H1 (cell line): ENCODE results near the gene DLEC1. TPM values are rescaled to one million over a fixed set of nuclear protein-coding genes. Genes with fewer than 3 reads are reported as not detected.

Experiments
- CTCF ChIA-PET: fragments of 300-600 bp; sonication (Branson Sonifier 250); formaldehyde crosslinking; loops from one replicate; lab custom pipeline; 2021; ENCODE audit not compliant: partially characterized antibody; lab: Charles Lee
- POLR2A ChIA-PET: fragments of 300-600 bp; sonication (Branson Sonifier 250); formaldehyde crosslinking; loops from one replicate; lab custom pipeline; 2021; ENCODE audit warnings: inconsistent platforms; ENCODE audit not compliant: partially characterized antibody; lab: Charles Lee
- DNase-seq, 2 experiments: peaks; one replicate each; pipeline versions ENCODE4 v3.0.0 to v3.0.0-alpha.2; 2010 to 2022; ENCODE audit warnings: low spot score in 2 of 2, low read depth in 1 of 2, mixed read lengths in 1 of 2
- FAIRE-seq: peaks from 2 replicates; lab custom pipeline; 2011; peaks lifted over from hg19 to GRCh38; lab: Jason Lieb, UNC
- H2AFZ ChIP-seq: 2 replicates; pipeline ENCODE4 v1.8.1; 2012; ENCODE audit warnings: low read length, inconsistent platforms
- H2AK5ac ChIP-seq: 2 replicates; pipeline ENCODE4 v1.6.1; 2013; ENCODE audit warnings: low read depth, low read length
- H2BK120ac ChIP-seq: replicated peaks from 2 replicates; pipeline ENCODE3; 2013; ENCODE audit warnings: low read depth, low read length, inconsistent platforms
- H2BK12ac ChIP-seq: 2 replicates; pipeline ENCODE4 v1.6.1; 2013; ENCODE audit warnings: low read depth, low read length
- H2BK15ac ChIP-seq: 2 replicates; pipeline ENCODE4 v1.6.1; 2013; ENCODE audit warnings: low read length
- H2BK20ac ChIP-seq: 2 replicates; pipeline ENCODE4 v1.6.1; 2013; ENCODE audit warnings: low read length
- H2BK5ac ChIP-seq: 2 replicates; pipeline ENCODE4 v1.6.1; 2013; ENCODE audit warnings: low read depth, low read length
- H3K14ac ChIP-seq: 2 replicates; pipeline ENCODE4 v1.6.1; 2013; ENCODE audit warnings: inconsistent platforms; ENCODE audit not compliant: insufficient read length
- H3K18ac ChIP-seq: 2 replicates; pipeline ENCODE4 v1.6.1; 2013; ENCODE audit warnings: low read length; ENCODE audit errors: extremely low read depth
- H3K23ac ChIP-seq: 2 replicates; pipeline ENCODE4 v1.6.1; 2013; ENCODE audit warnings: inconsistent platforms; ENCODE audit not compliant: insufficient read length
- H3K23me2 ChIP-seq: 2 replicates; pipeline ENCODE4 v1.6.1; 2013; ENCODE audit warnings: low read depth, low read length
- H3K27ac ChIP-seq: 2 replicates; pipeline ENCODE4 v1.6.1; 2011; ENCODE audit warnings: low read depth, low read length, inconsistent platforms
- H3K27me3 ChIP-seq, 4 experiments: replicated peaks in 1 of 4; 1 replicate in 1 of 4; 2 replicates in 3 of 4; pipeline versions ENCODE4 v1.6.1 to v1.8.1; 2011 to 2013; ENCODE audit warnings: low read length in 3 of 4, mild to moderate bottlenecking in 3 of 4, inconsistent platforms in 2 of 4, mixed read lengths in 2 of 4, moderate library complexity in 1 of 4; ENCODE audit not compliant: control insufficient read depth in 3 of 4, insufficient read depth in 3 of 4; ENCODE audit errors: extremely low read depth in 1 of 4
- H3K36me3 ChIP-seq, 4 experiments: 2 replicates each; pipeline versions ENCODE4 v1.6.1 to v1.8.1; 2011 to 2013; ENCODE audit warnings: mild to moderate bottlenecking in 4 of 4, low read length in 3 of 4, moderate library complexity in 2 of 4, control low read depth in 1 of 4, inconsistent platforms in 1 of 4; ENCODE audit not compliant: insufficient read depth in 4 of 4, control insufficient read depth in 2 of 4
- H3K4ac ChIP-seq: replicated peaks from 2 replicates; pipeline ENCODE3; 2013; ENCODE audit warnings: low read length, low read depth, mixed read lengths, inconsistent platforms; ENCODE audit not compliant: insufficient read length
- H3K4me1 ChIP-seq, 4 experiments: replicated peaks in 1 of 4; 1 replicate in 1 of 4; 2 replicates in 3 of 4; pipeline versions ENCODE4 v1.6.1 to v1.8.1; 2011 to 2013; ENCODE audit warnings: low read length in 3 of 4, inconsistent platforms in 2 of 4, mixed read lengths in 1 of 4; ENCODE audit not compliant: insufficient read depth in 4 of 4, control insufficient read depth in 3 of 4
- H3K4me2 ChIP-seq, 2 experiments: 2 replicates each; pipeline versions ENCODE4 v1.6.1 to v1.8.1; 2011 to 2013; ENCODE audit warnings: low read depth in 2 of 2, low read length in 2 of 2, control low read depth in 1 of 2, inconsistent platforms in 1 of 2, mild to moderate bottlenecking in 1 of 2; ENCODE audit not compliant: insufficient read depth in 1 of 2
- H3K4me3 ChIP-seq, 4 experiments: fragments of 200-600, 300-600 bp in 1 of 4; sonication (generic), shearing (Covaris generic), sonication (Bioruptor Twin) in 1 of 4; 2 replicates each; pipeline versions ENCODE4 v1.5.1 to v1.8.1; 2011 to 2016; ENCODE audit warnings: low read length in 4 of 4, low read depth in 3 of 4, control low read depth in 2 of 4, inconsistent platforms in 2 of 4, mild to moderate bottlenecking in 2 of 4, mixed read lengths in 1 of 4, moderate library complexity in 1 of 4; ENCODE audit not compliant: insufficient read depth in 2 of 4; ENCODE audit errors: extremely low read depth in 1 of 4
- H3K56ac ChIP-seq: replicated peaks from 2 replicates; pipeline ENCODE3; 2013; ENCODE audit warnings: low read depth, mild to moderate bottlenecking, mixed read lengths, low read length, inconsistent platforms; ENCODE audit not compliant: insufficient read length
- H3K79me1 ChIP-seq: 2 replicates; pipeline ENCODE4 v1.6.1; 2013; ENCODE audit warnings: low read depth, low read length, control low read depth
- H3K79me2 ChIP-seq, 2 experiments: 2 replicates each; pipeline versions ENCODE4 v1.6.1 to v1.8.1; 2012 to 2013; ENCODE audit warnings: low read length in 2 of 2, mild to moderate bottlenecking in 2 of 2, inconsistent platforms in 1 of 2; ENCODE audit not compliant: insufficient read depth in 2 of 2, control insufficient read depth in 1 of 2
- H3K9ac ChIP-seq, 4 experiments: replicated peaks in 1 of 4; 1 replicate in 1 of 4; 2 replicates in 3 of 4; pipeline versions ENCODE4 v1.6.1 to v1.8.1; 2011 to 2013; ENCODE audit warnings: low read depth in 3 of 4, low read length in 3 of 4, control low read depth in 2 of 4, mild to moderate bottlenecking in 2 of 4, moderate library complexity in 2 of 4, inconsistent platforms in 1 of 4; ENCODE audit errors: extremely low read depth in 1 of 4
- H3K9me3 ChIP-seq, 2 experiments: 2 replicates each; pipeline versions ENCODE4 v1.6.1 to v1.8.1; 2012 to 2013; ENCODE audit warnings: mild to moderate bottlenecking in 2 of 2, moderate library complexity in 2 of 2, control low read depth in 1 of 2, inconsistent platforms in 1 of 2, low read depth in 1 of 2, low read length in 1 of 2, mixed read lengths in 1 of 2; ENCODE audit not compliant: insufficient read depth in 2 of 2
- H4K20me1 ChIP-seq, 2 experiments: replicated peaks in 1 of 2; 2 replicates each; pipeline versions ENCODE3 to v1.8.1; 2011 to 2013; ENCODE audit warnings: inconsistent platforms in 2 of 2, low read length in 2 of 2, mild to moderate bottlenecking in 1 of 2; ENCODE audit not compliant: insufficient read depth in 2 of 2, control insufficient read depth in 1 of 2
- H4K5ac ChIP-seq: 2 replicates; pipeline ENCODE4 v1.6.1; 2013; ENCODE audit warnings: low read length, low read depth, mixed read lengths, inconsistent platforms; ENCODE audit not compliant: insufficient read length
- H4K8ac ChIP-seq: 2 replicates; pipeline ENCODE4 v1.8.0; 2013; ENCODE audit warnings: mild to moderate bottlenecking, moderate library complexity, low read length, inconsistent platforms; ENCODE audit not compliant: insufficient read depth; ENCODE audit errors: extremely low read depth
- H4K91ac ChIP-seq: replicated peaks from 2 replicates; pipeline ENCODE3; 2013; ENCODE audit warnings: low read length, mixed read lengths, inconsistent platforms; ENCODE audit not compliant: insufficient read length
- BACH1 ChIP-seq: IDR thresholded peaks from 2 replicates; pipeline ENCODE4 v1.6.1; 2012; ENCODE audit warnings: low read length, improper control_type of control experiment
- EP300 ChIP-seq, 2 experiments: IDR thresholded peaks; 1 replicate in 1 of 2; 2 replicates in 1 of 2; pipeline ENCODE4 v1.6.1; 2011 to 2012; ENCODE audit warnings: low read depth in 2 of 2, low read length in 2 of 2, mild to moderate bottlenecking in 2 of 2, borderline replicate concordance in 1 of 2, inconsistent platforms in 1 of 2, moderate library complexity in 1 of 2
- KDM4A ChIP-seq: IDR thresholded peaks from one replicate; pipeline ENCODE4 v1.7.1; 2012; ENCODE audit warnings: low read depth, mild to moderate bottlenecking, moderate library complexity, low read length, inconsistent platforms; ENCODE audit not compliant: severe bottlenecking
- SAP30 ChIP-seq: fragments of 300-600 bp; sonication (generic); IDR thresholded peaks from 2 replicates; pipeline ENCODE4 v1.7.1; 2012; ENCODE audit warnings: low read length, moderate library complexity, mild to moderate bottlenecking, inconsistent platforms; ENCODE audit not compliant: insufficient read depth, insufficient replicate concordance
- SIN3A ChIP-seq, 2 experiments: IDR thresholded peaks in 1 of 2; conservative IDR thresholded peaks in 1 of 2; 2 replicates each; pipeline ENCODE4 v1.6.1; 2011 to 2012; ENCODE audit warnings: low read length in 2 of 2, improper control_type of control experiment in 1 of 2, low read depth in 1 of 2, mild to moderate bottlenecking in 1 of 2
- SP4 ChIP-seq: IDR thresholded peaks from 2 replicates; pipeline ENCODE4 v1.6.1; 2012; ENCODE audit warnings: low read length, inconsistent platforms
- SUZ12 ChIP-seq: fragments of 200-600 bp; sonication (generic); IDR thresholded peaks from 2 replicates; pipeline ENCODE4 v1.6.1; 2012; ENCODE audit warnings: mild to moderate bottlenecking, inconsistent platforms, low read length, moderate library complexity, mixed read lengths
- TAF7 ChIP-seq: optimal IDR thresholded peaks from 2 replicates; pipeline ENCODE3; 2011; ENCODE audit warnings: low read depth, mild to moderate bottlenecking, inconsistent platforms, low read length, moderate library complexity, borderline replicate concordance
- WGBS, 2 experiments: shearing (Covaris generic) in 1 of 2; methylation state at CpG; one replicate each; pipeline versions ENCODE4 v1.1.6 to v1.1.7; 2013 to 2015; ENCODE audit warnings: low lambda C conversion rate in 2 of 2, mixed read lengths in 2 of 2, inconsistent platforms in 1 of 2, low coverage in 1 of 2, missing lambda C conversion rate in 1 of 2; ENCODE audit not compliant: insufficient replicate concordance in 2 of 2, insufficient coverage in 1 of 2, insufficient read length in 1 of 2; ENCODE audit errors: extremely low coverage in 1 of 2, missing lambda C conversion rate in 1 of 2; 5-methylcytosine and 5-hydroxymethylcytosine counted together
- long read RNA-seq, 2 experiments: library from RNA in 1 of 2; library from capped mRNA in 1 of 2; stranded (forward); transcript quantifications; one replicate each; pipeline ENCODE4 v2.0.0, GENCODE V29; 2021; ENCODE audit warnings: inconsistent platforms in 1 of 2
- polyA minus RNA-seq, 3 experiments: library from RNA; depleted of rRNA, polyadenylated mRNA; stranded (reverse); fragments of >200 nt; gene quantifications; 1 replicate in 2 of 3; 2 replicates in 1 of 3; pipeline ENCODE4 v1.2.3, GENCODE V29; 2011
- polyA plus RNA-seq, 7 experiments: library from polyadenylated mRNA; depleted of rRNA in 3 of 7; stranded (reverse) in 5 of 7; unstranded in 2 of 7; fragments of >200 nt in 5 of 7; fragments of 200-250 nt in 2 of 7; gene quantifications; 1 replicate in 5 of 7; 2 replicates in 1 of 7; 4 replicates in 1 of 7; pipeline versions ENCODE4 v1.2.1 to v1.2.3, GENCODE V29; 2011 to 2013; ENCODE audit warnings: missing spikeins in 2 of 7, mixed read lengths in 2 of 7
- total RNA-seq: library from RNA; stranded (reverse); fragmentation: NEBNext Ultra II Directional; extraction: Animal tissue kit (Norgen Biotek cat#: 25700); gene quantifications from 2 replicates; pipeline ENCODE4 v1.2.1, GENCODE V29; 2021

Gene DLEC1
- total RNA-seq (0.75 and 0.76 TPM in 2 replicates), polyA plus RNA-seq (2011; rRNA removed) (0.26 and 0.36 TPM in 2 replicates), polyA minus RNA-seq (2011; rRNA and poly(A)+ RNA removed) (0.63 and 1.4 TPM in 2 replicates)
- 0.31 TPM for polyA plus RNA-seq (2011; cell fraction: cytosol; rRNA removed)
- polyA plus RNA-seq (2011; cell fraction: nucleus; rRNA removed), result 3.0 TPM
- polyA plus RNA-seq (2012, experiment 1 of 2), result 0.43 to 0.87 TPM (median 0.62 TPM) in 4 replicates
- polyA plus RNA-seq (2012, experiment 2 of 2), result 0.29 TPM
- polyA plus RNA-seq (2013, experiment 1 of 2), result 1.4 TPM
- polyA plus RNA-seq (2013, experiment 2 of 2), result 0.17 TPM
- 0.29 TPM for polyA minus RNA-seq (2011; cell fraction: cytosol; rRNA and poly(A)+ RNA removed)
- 3.0 TPM for polyA minus RNA-seq (2011; cell fraction: nucleus; rRNA and poly(A)+ RNA removed)
- long read RNA-seq, experiment 1, result 0 reads
- long read RNA-seq, experiment 2, result 0 reads

DNA sequence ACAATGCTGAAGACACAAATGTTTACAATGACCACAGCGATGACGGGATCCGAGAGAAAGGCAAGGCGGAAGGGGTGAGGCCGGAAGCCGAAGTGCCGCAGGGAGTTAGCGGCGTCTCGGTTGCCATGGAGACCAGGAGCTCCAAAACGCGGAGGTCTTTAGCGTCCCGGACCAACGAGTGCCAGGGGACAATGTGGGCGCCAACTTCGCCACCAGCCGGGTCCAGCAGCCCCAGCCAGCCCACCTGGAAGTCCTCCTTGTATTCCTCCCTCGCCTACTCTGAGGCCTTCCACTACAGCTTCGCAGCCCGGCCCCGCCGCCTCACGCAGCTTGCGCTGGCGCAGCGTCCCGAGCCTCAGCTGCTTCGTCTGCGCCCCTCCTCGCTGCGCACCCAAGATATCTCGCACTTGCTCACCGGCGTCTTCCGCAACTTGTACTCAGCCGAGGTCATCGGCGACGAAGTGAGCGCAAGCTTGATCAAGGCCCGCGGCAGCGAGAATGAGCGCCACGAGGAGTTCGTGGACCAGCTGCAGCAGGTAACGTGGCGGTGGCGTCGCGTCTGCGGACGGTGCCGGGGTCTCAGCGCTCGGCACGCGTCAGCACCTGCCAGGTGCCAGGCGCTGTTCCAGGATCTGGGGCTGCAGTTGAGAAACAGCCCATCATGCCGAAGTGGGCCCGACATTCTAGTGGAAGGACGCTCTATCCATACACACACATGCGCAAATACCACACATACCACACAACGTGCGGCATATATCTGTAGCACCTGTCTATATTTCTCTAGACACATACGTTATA lies at the start of gene DLEC1:
TSS of gene DLEC1 (plus strand) at position 108 of the 798 bp plus-strand sequence. CDS start at position 126, 18 bp downstream.
- Histone ChIP-seq H3K27me3 (peaks cover 6 to 19% (median 17%) of the 10 kb centered on the region in 4 experiments), H4K91ac (no peak within 1 kb of the TSS), H3K18ac (no peak within 1 kb of the TSS), H3K4me3 (peak within 1 kb of the TSS; percentile 27 to 75 (median 62)), H2BK120ac (no peak within 1 kb of the TSS), H3K36me3 (no peaks in the 10 kb centered on the region), H3K4me2 (peak within 1 kb of the TSS; percentile 62 to 96), H3K23ac (no peak within 1 kb of the TSS), H2AK5ac (no peak within 1 kb of the TSS), H2BK12ac (no peak within 1 kb of the TSS; the same call in 1 of the 2 replicates), H3K4me1 (peaks cover 2 to 5% (median 4%) of the 10 kb centered on the region in 4 experiments; a peak in 4 of 7 replicates), H4K20me1 (no peaks in the 10 kb centered on the region), H3K79me2 (no peaks in the 10 kb centered on the region), H2BK20ac (no peak within 1 kb of the TSS), H3K27ac (no peak within 1 kb of the TSS), H3K14ac (no peak within 1 kb of the TSS), H3K56ac (no peak within 1 kb of the TSS), H3K23me2 (peaks cover 7% of the 10 kb centered on the region; the same call in 1 of the 2 replicates), H3K9ac (no peak within 1 kb of the TSS), H4K5ac (no peak within 1 kb of the TSS), H4K8ac (no peak within 1 kb of the TSS), H2AFZ (peak within 1 kb of the TSS; percentile 88), H2BK5ac (no peak within 1 kb of the TSS), H3K79me1 (no peaks in the 10 kb centered on the region), H3K4ac (no peak within 1 kb of the TSS), H3K9me3 (no peaks in the 10 kb centered on the region), H2BK15ac (0 out of 2 replicates have a peak within 1 kb of the TSS, but pooled peaks have one; percentile 49)
- DNase-seq, result peak; percentile 68 to 85
- CTCF ChIA-PET, result interaction anchor here (0.6 to 2.1 kb wide), 8 partner anchors 10 to 260 kb away, joined by 3 to 6 read pairs (median 3); partner anchors contain the start of gene PLCD1
- 8% methylated on average over 67 of the region's 67 CpGs; no CpG with 5 or more reads in 1 of the 2 experiments for WGBS, 2 experiments
- POLR2A ChIA-PET, result interaction anchor here (0.8 to 2.3 kb wide), 4 partner anchors 10 to 70 kb away, joined by 3 to 9 read pairs (median 4); partner anchors contain the start of gene PLCD1
- FAIRE-seq, result peak; percentile 7
- no peak for TF ChIP-seq BACH1
- TF ChIP-seq KDM4A, result peak; percentile 94
- no peak for TF ChIP-seq TAF7
- TF ChIP-seq SAP30, result peak; percentile 71
- TF ChIP-seq SUZ12, result peak; percentile 80; the same call in 1 of the 2 replicates
- TF ChIP-seq SP4, result no peak
- TF ChIP-seq SIN3A (conservative IDR thresholded peaks at IDR 0.05 in 1 of 2, IDR thresholded peaks at IDR 0.05 in 1 of 2; ENCODE audit: low read depth in 1 of 2, low read length in 2 of 2), result peak; percentile 92 to 97
- no peak for TF ChIP-seq EP300 (IDR thresholded peaks at IDR 0.05; ENCODE audit: borderline replicate concordance in 1 of 2, low read depth in 2 of 2, low read length in 2 of 2)
